ENCODE measurements around the gene GSE1.
A peak's percentile ranks its signal among the peaks of the same experiment; 100 is the strongest.

GSE1 gene

GRCh38 chr16:85568519-85568918, 44.6 kb upstream of the GSE1 start (continued):
- TF ChIP-seq ZNF529 (tag by site-specific recombination; IDR thresholded peaks at IDR 0.05; ENCODE audit: insufficient replicate concordance), result no peak

GRCh38 chr16:85569039-85569614, 44.0 kb upstream of the GSE1 start:
- TF ChIP-seq ZNF140 (tag by site-specific recombination; IDR thresholded peaks at IDR 0.05) (0 out of 2 replicates have a peak, but pooled peaks have one; percentile 38), ZNF792 (tag by site-specific recombination; IDR thresholded peaks at IDR 0.05) (no peak)
- Histone ChIP-seq H3K4me1 (ENCODE audit: control insufficient read depth, insufficient read depth, low read length) (peaks cover 2% of the 10 kb centered on the region), H3K9me3 (ENCODE audit: control insufficient read depth, insufficient read depth, low read depth, low read length) (no peaks in the 10 kb centered on the region), H3K4me3 (ENCODE audit: low read depth, low read length) (no peak overlapping the region), H3K36me3 (ENCODE audit: control insufficient read depth in 2 of 2, insufficient read depth in 1 of 2, low read length in 2 of 2) (peaks cover 0 to 6% of the 10 kb centered on the region in 2 experiments; a peak in 1 of 3 replicates), H3K27ac (ENCODE audit: extremely low read depth, low read depth, low read length) (peak overlapping the region; percentile 42; the same call in 1 of the 2 replicates)
- ChIA-PET POLR2A (interaction anchor here (0.8 kb wide), 1 partner anchor 11 kb away, joined by 3 read pairs; no protein-coding TSS in a partner anchor), CTCF (interaction anchor here (0.8 to 1.9 kb wide), 3 partner anchors 12 to 97 kb away, joined by 3 to 14 read pairs (median 3); no protein-coding TSS in a partner anchor)

GRCh38 chr16:85569615-85570212, 43.4 kb upstream of the GSE1 start:
- Histone ChIP-seq H3K36me3 (ENCODE audit: control insufficient read depth in 2 of 2, insufficient read depth in 1 of 2, low read length in 2 of 2) (peaks cover 0 to 6% of the 10 kb centered on the region in 2 experiments; a peak in 1 of 3 replicates), H3K4me1 (ENCODE audit: control insufficient read depth, insufficient read depth, low read length) (peaks cover 8% of the 10 kb centered on the region), H3K27ac (ENCODE audit: extremely low read depth, low read depth, low read length) (peak overlapping the region; percentile 42; the same call in 1 of the 2 replicates), H3K4me3 (ENCODE audit: low read depth, low read length) (no peak overlapping the region), H3K9me3 (ENCODE audit: control insufficient read depth, insufficient read depth, low read depth, low read length) (no peaks in the 10 kb centered on the region)
- CTCF ChIA-PET, result interaction anchor here (0.8 to 1.9 kb wide), 2 partner anchors 12 to 22 kb away, joined by 3 to 14 read pairs; no protein-coding TSS in a partner anchor
- POLR2A ChIA-PET, result interaction anchor here (0.8 kb wide), 1 partner anchor 12 kb away, joined by 3 read pairs; no protein-coding TSS in a partner anchor
- TF ChIP-seq ZNF514 (tag by site-specific recombination; IDR thresholded peaks at IDR 0.05) (no peak), ZSCAN30 (tag by site-specific recombination; IDR thresholded peaks at IDR 0.05) (0 out of 2 replicates have a peak, but pooled peaks have one; percentile 25), BCL11A (tag by site-specific recombination; IDR thresholded peaks at IDR 0.05; ENCODE audit: low read depth) (no peak), ZNF292 (tag by site-specific recombination; IDR thresholded peaks at IDR 0.05; ENCODE audit: borderline replicate concordance, low read depth) (no peak), ZBTB10 (tag by site-specific recombination; IDR thresholded peaks at IDR 0.05) (no peak), OSR2 (tag by site-specific recombination; IDR thresholded peaks at IDR 0.05) (no peak), ZNF184 (tag by site-specific recombination; IDR thresholded peaks at IDR 0.05) (no peak; the same call in 1 of the 2 replicates), ZNF398 (tag by site-specific recombination; IDR thresholded peaks at IDR 0.05) (peak; percentile 34; the same call in 1 of the 2 replicates), TRIM28 (IDR thresholded peaks at IDR 0.05; ENCODE audit: borderline replicate concordance, low read length) (peak; percentile 93), ZNF132 (tag by site-specific recombination; IDR thresholded peaks at IDR 0.05; ENCODE audit: borderline replicate concordance) (no peak), ZNF777 (tag by site-specific recombination; IDR thresholded peaks at IDR 0.05; ENCODE audit: borderline replicate concordance) (no peak), ZNF701 (tag by site-specific recombination; IDR thresholded peaks at IDR 0.05) (no peak), ZNF785 (tag by site-specific recombination; IDR thresholded peaks at IDR 0.05) (no peak), ZBTB48 (tag by site-specific recombination; IDR thresholded peaks at IDR 0.05) (no peak), ZNF423 (tag by site-specific recombination; IDR thresholded peaks at IDR 0.05) (peak; percentile 92), ZBTB21 (tag by site-specific recombination; IDR thresholded peaks at IDR 0.05) (peak; percentile 61; the same call in 1 of the 2 replicates), PBX3 (CRISPR knock-in tag; IDR thresholded peaks at IDR 0.05) (no peak), ZNF23 (tag by site-specific recombination; IDR thresholded peaks at IDR 0.05; ENCODE audit: borderline replicate concordance) (no peak), ZNF223 (tag by site-specific recombination; IDR thresholded peaks at IDR 0.05) (no peak), ZNF610 (tag by site-specific recombination; IDR thresholded peaks at IDR 0.05; ENCODE audit: borderline replicate concordance) (no peak), ZNF112 (tag by site-specific recombination; IDR thresholded peaks at IDR 0.05) (no peak)
